HG02763 (cell line): ENCODE measurements around the gene DGKI.

Source experiments
- ATAC-seq: cut with Tn5 transposase; IDR thresholded peaks from one replicate; pipeline ENCODE4 v1.9.1; 2021; ENCODE audit warnings: mild to moderate bottlenecking, moderate library complexity; ENCODE audit not compliant: unreplicated experiment

DGKI gene

GRCh38 chr7:137873524-137873923, 26.8 kb upstream of the DGKI start:
- no peak for ATAC-seq

DNA sequence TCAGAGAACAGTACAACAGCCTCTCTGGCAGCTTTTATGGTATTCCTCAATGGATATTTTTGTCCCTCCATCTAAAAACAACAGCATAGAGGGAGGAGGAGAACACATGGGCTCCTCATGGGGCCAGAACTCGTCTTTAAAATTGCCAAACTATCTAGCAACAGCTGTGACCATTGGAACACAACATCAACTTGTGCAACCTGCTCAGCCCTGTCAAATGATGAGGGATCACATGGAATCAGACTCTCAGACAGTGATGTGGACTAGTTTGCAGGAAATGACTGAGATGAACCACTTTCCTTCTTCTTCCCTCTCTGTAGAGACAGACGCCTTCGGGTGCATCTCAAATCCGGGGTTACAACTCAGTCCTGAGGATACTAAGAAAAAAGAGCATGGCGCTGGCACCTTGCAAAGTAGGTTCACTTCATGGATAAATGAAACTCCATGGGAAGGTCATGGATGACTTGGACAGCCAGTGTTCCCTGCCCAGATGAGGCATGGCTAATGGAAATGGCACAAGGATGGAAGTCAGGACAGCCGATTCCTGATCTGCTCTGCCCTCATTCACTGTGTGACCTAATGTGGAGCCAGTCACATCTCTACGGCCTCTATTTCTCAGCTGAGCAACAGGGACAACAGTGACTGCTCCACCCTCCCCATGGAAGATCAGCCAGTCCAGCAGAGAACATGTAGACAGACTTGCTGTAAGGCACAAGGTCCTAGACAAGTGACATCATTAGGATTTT, 24.6 kb upstream of the DGKI start:
- ATAC-seq: no peak

DNA sequence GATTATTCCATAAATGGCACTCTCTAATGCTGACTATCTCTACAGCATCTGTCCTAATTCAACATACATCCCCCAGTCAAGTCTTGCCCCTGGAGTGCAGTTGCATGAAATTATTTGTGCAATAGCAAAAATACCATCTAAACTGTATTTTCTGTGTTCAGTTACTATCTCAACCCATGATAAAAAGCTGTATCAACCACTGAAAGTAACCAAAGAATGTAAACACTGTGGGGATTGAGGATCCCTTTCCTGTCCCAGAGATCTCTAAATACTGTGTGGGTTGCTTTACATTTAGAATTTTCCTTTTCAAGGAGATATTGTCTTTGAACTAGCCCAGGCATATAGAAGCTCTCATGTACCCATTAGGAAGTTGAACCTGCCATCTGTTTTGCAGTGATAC, 23.9 kb upstream of the DGKI start:
- ATAC-seq: no peak

DNA sequence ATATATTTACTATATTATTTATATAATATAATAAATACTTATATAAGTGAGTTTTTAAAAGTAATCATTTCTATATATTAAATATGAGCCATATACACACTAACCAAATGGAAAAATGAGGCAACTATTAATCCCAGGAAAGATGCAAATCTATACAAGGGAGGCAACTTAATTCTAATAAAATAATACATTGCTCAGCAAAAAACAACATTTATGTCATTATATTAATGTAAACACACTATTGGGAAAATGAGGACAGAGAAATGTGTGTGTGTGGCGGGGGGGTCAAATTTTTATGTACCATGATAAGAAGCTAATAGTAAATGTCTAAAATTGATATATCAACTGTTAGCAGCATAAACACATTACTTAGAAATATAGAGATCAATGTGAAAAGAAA, 23.3 kb upstream of the DGKI start:
- ATAC-seq: no peak

GRCh38 chr7:137869260-137869659, 22.5 kb upstream of the DGKI start:
- ATAC-seq: no peak

DNA sequence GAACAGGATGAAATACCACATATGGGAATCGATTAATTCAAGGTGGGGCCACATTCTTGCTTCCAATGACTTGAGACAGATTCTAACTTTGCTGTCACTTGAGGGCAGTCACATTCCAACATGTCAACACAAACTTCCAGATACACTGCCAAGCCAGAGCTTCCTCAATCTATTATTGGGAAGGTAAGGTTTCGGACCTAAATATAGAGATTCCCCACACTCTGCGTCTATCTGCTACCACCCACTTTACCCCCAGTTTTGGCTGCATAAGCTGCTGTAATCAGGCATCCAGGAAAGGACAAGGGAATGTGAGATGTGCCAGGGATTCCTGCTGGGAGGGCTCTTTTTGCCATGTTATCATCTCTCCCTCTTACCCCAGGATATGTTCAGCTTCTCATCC, 20.5 kb upstream of the DGKI start:
- ATAC-seq: no peak

- no peak for ATAC-seq
Measured at GRCh38 chr7:137865764-137866163, 19.0 kb upstream of the DGKI start.

DNA sequence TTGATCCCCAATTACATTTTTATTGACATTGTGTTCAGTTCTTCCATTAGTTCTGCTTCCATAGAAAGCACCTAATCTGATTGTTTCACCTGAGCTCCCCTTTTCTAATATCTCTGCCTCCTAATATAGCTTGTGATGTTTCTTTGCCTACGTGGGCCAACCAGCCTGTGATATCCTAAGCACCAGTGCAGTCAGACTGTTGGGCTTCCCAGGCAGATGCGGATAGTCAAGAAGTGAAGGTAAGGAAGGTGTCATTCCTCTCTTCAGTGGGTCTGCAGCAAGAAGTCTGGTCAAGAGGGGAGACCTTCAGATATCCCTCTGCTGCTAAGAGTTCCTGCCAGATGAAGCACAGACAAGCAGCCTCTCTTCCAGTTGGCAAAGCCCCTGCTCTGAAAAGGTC, 16.2 kb upstream of the DGKI start:
- no peak for ATAC-seq

- no peak for ATAC-seq
Measured at GRCh38 chr7:137862358-137862757, 15.6 kb upstream of the DGKI start.

GRCh38 chr7:137860542-137860941, 13.8 kb upstream of the DGKI start:
- no peak for ATAC-seq

DNA sequence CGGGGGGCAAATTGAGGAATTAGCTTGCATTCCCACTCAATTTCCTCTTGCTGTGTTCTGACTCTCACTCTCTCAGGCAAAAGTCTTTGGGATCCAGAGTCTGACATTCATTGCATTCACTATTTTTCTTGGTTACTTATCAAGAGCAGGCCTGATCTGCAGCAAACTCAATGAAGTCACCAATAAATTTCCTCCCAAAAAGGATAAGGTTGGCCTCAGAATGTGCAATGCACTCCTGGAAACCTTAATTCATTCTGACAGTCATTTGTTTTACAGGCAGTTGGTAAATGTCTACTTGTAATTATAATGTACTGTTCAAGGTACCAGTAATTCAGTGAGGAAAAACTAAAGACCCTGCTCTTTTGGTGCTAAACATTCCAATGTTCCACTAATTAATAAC, 6.3 kb upstream of the DGKI start:
- ATAC-seq: no peak

- no peak for ATAC-seq
Measured at GRCh38 chr7:137852108-137852507, 5.3 kb upstream of the DGKI start.

DNA sequence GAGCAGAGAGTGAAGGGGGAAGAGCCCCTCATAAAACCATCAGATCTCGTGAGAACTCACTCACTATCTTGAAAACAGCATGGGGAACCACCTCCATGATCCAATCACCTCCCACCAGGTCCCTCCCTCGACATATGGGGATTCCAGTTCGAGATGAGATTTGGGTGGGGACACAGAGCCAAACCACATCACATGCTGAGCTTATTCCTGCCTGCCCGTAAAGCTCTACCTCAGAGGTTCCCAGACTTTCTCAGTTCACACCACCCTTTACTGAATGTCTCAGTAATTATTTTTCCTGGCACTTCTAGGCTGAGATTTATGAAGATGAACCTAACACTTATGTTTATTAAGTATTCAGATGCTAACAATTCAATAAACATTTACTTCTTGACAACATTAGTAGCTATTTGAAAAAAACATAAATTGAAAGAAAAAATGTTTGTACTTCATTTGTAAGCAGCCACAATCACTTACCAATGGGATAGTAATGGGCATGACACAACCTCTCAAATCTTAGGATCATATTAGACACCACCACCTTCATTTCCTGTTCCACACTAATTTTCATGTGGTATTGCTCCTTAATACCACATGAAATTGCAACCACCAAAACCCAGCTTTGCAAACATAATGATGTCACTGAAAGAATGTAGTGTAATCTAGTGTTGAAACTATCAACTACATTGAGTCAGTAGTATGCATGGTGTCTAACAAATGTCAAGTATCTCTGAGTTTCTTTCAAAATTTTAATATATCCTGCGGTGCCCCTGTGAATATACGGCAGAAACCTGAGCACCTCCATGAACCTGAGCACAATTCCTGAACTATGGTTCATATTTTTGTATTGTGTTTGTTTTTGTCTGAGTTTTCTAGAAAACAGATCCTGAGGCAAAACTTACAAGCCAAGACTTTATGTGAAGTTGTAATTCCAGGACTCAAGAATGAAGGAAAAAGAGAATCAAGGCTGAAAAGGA, 4.5 kb upstream of the DGKI start:
- ATAC-seq: no peak

- no peak for ATAC-seq
Measured at GRCh38 chr7:137850571-137850970, 3.8 kb upstream of the DGKI start.

GRCh38 chr7:137848095-137848494, 1.3 kb upstream of the DGKI start:
- ATAC-seq: no peak

- ATAC-seq: no peak
Measured at GRCh38 chr7:137847568-137848050, 835 bp upstream of the DGKI start.

- ATAC-seq: no peak
Measured at GRCh38 chr7:137846549-137846826, 286 bp downstream of the DGKI start.

GRCh38 chr7:137844677-137845425, 1.9 kb downstream of the DGKI start:
- ATAC-seq: no peak

GRCh38 chr7:137839903-137840779, 6.6 kb downstream of the DGKI start:
- no peak for ATAC-seq

DNA sequence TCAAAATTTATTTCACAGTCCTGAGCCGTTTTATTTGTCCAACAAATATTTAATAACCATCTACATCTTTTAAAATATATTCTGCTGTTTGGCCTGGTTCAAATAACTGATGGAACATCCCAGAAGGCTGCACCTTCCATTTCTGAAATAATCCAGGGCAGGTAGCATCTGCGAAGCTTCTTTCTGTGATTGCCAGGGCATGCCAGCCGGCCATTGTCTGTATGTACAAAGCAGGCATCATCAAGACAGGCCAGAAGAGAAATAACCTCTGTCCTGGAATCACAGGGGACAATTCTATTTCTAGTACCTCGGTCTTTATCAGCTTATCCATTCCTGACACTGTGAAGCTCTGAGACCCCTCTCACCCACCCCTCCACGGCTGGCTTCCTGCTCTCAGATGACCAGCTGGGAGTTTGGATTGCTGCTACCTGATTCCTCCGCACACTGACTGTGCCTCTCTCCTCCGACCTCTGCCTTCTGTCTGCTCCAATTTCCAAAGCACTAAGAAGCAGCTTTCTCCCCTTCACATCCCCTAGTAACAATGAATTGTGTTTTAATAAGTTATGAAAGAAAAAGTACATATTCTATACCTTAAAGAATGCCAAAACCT, 8.0 kb downstream of the DGKI start:
- ATAC-seq: no peak
